SU-DHL-6 (cell line): ENCODE data around the gene CACNA1C.

Experiments
- EZH2phosphoT487 ChIP-seq: fragments of 200-600 bp; sonication (generic), shearing (Covaris generic); conservative IDR thresholded peaks from 2 replicates; pipeline ENCODE4 v1.6.1; 2018; ENCODE audit warnings: mild to moderate bottlenecking, antibody characterized with exemption, low read length, moderate library complexity, mixed read lengths
- TF ChIP-seq, protein P1 (sequence below): fragments of 200-600 bp; sonication (generic); IDR thresholded peaks from one replicate; pipeline ENCODE4 v1.5.1; 2017; ENCODE audit warnings: antibody characterized with exemption, mild to moderate bottlenecking, low read length, moderate library complexity; ENCODE audit not compliant: insufficient read depth, poor library complexity, severe bottlenecking

DNA sequence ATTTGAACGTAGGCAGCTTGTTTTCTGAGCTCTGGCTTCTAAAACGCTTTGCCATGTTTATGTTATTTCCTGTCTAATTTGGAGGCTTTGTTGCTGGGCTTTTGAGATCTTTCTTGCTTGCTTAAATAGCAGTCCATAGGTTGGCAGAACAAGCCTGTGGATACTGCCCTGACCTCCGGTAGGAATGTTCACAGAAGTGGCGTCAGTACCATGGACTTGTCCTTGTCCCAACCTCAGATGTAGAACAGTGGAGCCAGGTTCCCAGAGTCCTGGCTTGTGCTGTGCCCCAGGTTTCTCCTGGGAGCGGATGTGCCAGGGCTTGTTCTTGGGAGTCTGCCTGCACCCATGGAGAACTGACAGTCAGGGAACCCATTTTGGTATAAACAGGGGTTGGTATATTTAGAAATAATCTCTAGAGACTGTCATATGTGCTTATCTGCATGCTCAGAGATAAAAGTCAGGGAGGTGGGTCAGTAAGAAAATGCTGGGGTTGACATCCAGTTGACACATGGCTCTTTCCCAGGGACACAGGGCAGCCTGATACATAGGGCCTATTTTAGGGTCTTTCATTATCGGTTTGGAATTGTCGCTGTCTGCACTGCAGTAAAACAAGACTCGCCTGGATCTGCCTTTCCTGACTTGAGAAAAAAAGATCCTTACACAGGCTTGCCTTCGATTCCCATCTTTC lies 22.9 kb downstream of the CACNA1C start:
- TF ChIP-seq, protein P1, sequence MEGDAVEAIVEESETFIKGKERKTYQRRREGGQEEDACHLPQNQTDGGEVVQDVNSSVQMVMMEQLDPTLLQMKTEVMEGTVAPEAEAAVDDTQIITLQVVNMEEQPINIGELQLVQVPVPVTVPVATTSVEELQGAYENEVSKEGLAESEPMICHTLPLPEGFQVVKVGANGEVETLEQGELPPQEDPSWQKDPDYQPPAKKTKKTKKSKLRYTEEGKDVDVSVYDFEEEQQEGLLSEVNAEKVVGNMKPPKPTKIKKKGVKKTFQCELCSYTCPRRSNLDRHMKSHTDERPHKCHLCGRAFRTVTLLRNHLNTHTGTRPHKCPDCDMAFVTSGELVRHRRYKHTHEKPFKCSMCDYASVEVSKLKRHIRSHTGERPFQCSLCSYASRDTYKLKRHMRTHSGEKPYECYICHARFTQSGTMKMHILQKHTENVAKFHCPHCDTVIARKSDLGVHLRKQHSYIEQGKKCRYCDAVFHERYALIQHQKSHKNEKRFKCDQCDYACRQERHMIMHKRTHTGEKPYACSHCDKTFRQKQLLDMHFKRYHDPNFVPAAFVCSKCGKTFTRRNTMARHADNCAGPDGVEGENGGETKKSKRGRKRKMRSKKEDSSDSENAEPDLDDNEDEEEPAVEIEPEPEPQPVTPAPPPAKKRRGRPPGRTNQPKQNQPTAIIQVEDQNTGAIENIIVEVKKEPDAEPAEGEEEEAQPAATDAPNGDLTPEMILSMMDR = no peak
- TF ChIP-seq EZH2phosphoT487 = no peak
